Measurements from ENCODE around the gene NF2.

Gene NF2

GRCh38 chr22:29673361-29674066 is 70.1 kb downstream of the NF2 start:
- DNase-seq = no peak

GRCh38 chr22:29674121-29674520 is 70.7 kb downstream of the NF2 start:
- DNase-seq = no peak

- DNase-seq = no peak
Measured at GRCh38 chr22:29679316-29679715, 75.9 kb downstream of the NF2 start.

GRCh38 chr22:29683536-29683935 is 80.1 kb downstream of the NF2 start:
- DNase-seq = no peak

- DNase-seq = no peak
Measured at GRCh38 chr22:29684244-29684643, 80.8 kb downstream of the NF2 start.

- DNase-seq = no peak
Measured at GRCh38 chr22:29689206-29689879, 85.9 kb downstream of the NF2 start.

- DNase-seq = no peak
Measured at GRCh38 chr22:29689880-29690213, 86.4 kb downstream of the NF2 start.

- DNase-seq = no peak
Measured at GRCh38 chr22:29690476-29690875, 87.0 kb downstream of the NF2 start.

GRCh38 chr22:29691636-29692326 is 88.3 kb downstream of the NF2 start:
- no peak for DNase-seq

- no peak for DNase-seq
Measured at GRCh38 chr22:29692327-29692640, 88.9 kb downstream of the NF2 start.

GRCh38 chr22:29693161-29693560 is 89.7 kb downstream of the NF2 start:
- no peak for DNase-seq

GRCh38 chr22:29693671-29694070 is 90.2 kb downstream of the NF2 start:
- no peak for DNase-seq

GRCh38 chr22:29695129-29695926 is 91.9 kb downstream of the NF2 start:
- DNase-seq = no peak

- DNase-seq = no peak
Measured at GRCh38 chr22:29697853-29698598, 94.6 kb downstream of the NF2 start.

- DNase-seq = no peak
Measured at GRCh38 chr22:29700206-29700899, 96.9 kb downstream of the NF2 start.

GRCh38 chr22:29700900-29701154 is 97.4 kb downstream of the NF2 start:
- DNase-seq = no peak

GRCh38 chr22:29701155-29701999 is 97.9 kb downstream of the NF2 start:
- no peak for DNase-seq

GRCh38 chr22:29702000-29702930 is 98.8 kb downstream of the NF2 start:
- DNase-seq = no peak

GRCh38 chr22:29702931-29703501 is 99.6 kb downstream of the NF2 start:
- DNase-seq = no peak

All from activated CD4-positive, CD25-positive, alpha-beta regulatory T cell treated with anti-CD3 and anti-CD28 coated beads, Interleukin-2, amount 50 U/mL, for 72 hours (primary cell).